ENCODE results near the gene TCP1.

DNA sequence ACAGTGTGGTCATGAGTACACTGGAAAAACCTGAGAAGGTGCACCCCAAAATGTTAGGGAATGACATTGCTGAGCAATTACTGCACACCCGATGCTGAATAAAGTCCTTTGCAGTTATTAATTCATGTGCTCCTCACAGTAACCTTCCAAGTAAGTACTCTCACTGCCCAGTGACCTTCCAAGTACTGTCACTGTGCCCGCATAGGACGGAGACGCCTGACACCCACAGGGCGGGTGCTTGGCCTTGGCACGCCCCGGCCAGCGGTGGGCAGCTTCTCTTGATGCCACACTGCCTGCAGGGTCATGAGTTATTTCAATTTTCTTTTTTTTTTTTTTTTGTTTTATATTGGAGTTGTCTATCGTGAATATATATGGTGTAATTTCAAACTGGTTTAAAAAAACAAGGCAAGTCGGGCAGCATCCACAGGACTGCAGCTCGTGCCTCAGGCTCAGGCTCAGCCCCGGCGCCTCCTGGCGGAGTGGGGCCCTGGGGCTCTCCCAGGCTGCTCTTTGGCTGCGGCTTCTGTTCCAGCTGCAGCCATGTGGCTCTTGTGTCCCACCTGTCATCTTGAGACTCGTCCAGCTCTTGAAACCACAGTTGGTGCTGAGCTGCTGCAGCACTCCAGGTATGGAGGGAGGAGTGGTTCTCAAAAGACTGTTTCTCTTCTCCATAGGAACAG is 37.7 kb upstream of the TCP1 start:
- no peak for TF ChIP-seq ZEB2 (tag by site-specific recombination; IDR thresholded peaks at IDR 0.05)
- TF ChIP-seq ZNF324 (tag by site-specific recombination; IDR thresholded peaks at IDR 0.05) = no peak
- TF ChIP-seq ZNF274 (IDR thresholded peaks at IDR 0.05; ENCODE audit: low read length) = no peak
- no peak for TF ChIP-seq ZNF274 (tag by site-specific recombination; IDR thresholded peaks at IDR 0.05; ENCODE audit: borderline replicate concordance)
- TF ChIP-seq, protein P1, sequence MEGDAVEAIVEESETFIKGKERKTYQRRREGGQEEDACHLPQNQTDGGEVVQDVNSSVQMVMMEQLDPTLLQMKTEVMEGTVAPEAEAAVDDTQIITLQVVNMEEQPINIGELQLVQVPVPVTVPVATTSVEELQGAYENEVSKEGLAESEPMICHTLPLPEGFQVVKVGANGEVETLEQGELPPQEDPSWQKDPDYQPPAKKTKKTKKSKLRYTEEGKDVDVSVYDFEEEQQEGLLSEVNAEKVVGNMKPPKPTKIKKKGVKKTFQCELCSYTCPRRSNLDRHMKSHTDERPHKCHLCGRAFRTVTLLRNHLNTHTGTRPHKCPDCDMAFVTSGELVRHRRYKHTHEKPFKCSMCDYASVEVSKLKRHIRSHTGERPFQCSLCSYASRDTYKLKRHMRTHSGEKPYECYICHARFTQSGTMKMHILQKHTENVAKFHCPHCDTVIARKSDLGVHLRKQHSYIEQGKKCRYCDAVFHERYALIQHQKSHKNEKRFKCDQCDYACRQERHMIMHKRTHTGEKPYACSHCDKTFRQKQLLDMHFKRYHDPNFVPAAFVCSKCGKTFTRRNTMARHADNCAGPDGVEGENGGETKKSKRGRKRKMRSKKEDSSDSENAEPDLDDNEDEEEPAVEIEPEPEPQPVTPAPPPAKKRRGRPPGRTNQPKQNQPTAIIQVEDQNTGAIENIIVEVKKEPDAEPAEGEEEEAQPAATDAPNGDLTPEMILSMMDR (tag by site-specific recombination; IDR thresholded peaks at IDR 0.05) = no peak
- no peak for TF ChIP-seq MYNN (tag by site-specific recombination; IDR thresholded peaks at IDR 0.05; ENCODE audit: borderline replicate concordance)
- TF ChIP-seq ZNF350 (tag by site-specific recombination; IDR thresholded peaks at IDR 0.05) = no peak
- TF ChIP-seq ZBTB17 (tag by site-specific recombination; IDR thresholded peaks at IDR 0.05) = no peak
